ENCODE measurements around the gene U2AF1L4. TPM values are rescaled to one million over a fixed set of nuclear protein-coding genes. Genes with fewer than 3 reads are reported as not detected.

The U2AF1L4 gene
- total RNA-seq, 5 donors from 2014 or later (not counting 1 experiment from before 2014, with no cell fraction given): 40.2 to 74.1 (median 49.3) TPM

DNA sequence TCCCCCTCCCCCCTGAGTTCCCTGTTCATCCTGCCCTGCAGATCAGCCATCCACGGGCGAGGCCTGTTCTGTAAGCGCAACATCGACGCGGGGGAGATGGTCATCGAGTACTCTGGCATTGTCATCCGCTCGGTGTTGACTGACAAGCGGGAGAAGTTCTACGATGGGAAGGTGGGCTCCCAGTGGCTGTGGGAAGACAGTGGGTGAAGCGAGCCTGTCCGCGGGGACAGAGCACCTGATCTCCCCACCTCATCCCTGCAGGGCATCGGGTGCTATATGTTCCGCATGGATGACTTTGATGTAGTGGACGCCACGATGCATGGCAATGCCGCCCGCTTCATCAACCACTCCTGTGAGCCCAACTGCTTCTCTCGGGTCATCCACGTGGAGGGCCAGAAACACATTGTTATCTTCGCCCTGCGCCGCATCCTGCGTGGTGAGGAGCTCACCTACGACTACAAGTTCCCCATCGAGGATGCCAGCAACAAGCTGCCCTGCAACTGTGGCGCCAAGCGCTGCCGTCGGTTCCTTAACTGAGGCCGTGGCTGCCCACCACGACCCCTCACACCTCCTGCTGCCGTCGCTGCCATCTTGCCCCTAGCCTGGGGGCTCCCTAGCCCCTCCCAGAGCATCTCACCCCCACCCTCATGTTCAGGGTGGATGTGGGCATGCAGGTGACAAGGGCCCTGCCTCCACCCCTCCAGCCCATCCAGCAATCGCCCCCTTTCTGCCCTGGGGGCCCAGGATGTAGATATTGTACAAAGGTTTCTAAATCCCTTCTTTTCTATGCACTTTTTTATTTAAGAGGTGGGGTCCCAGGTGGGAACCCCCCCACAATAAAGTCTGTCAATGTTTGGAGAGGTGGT, 7.0 kb downstream of the U2AF1L4 start:
- Histone ChIP-seq H3K36me3 (ENCODE audit: control insufficient read depth in 2 of 2, extremely low read depth in 1 of 2, insufficient read depth in 1 of 2, low read length in 1 of 2) (peaks cover 12 to 55% of the 10 kb centered on the region in 2 donors), H3K27ac (ENCODE audit: low read length) (no peak overlapping the region), H3K9me3 (no peaks in the 10 kb centered on the region), H3K27me3 (replicated peaks in 1 of 2; ENCODE audit: control insufficient read depth in 2 of 2, extremely low read depth in 1 of 2, insufficient read depth in 2 of 2, low read length in 1 of 2) (no peaks in the 10 kb centered on the region), H3K4me1 (ENCODE audit: control insufficient read depth in 1 of 2, extremely low read depth in 1 of 2, insufficient read depth in 2 of 2, low read length in 2 of 2) (peaks cover 7 to 55% of the 10 kb centered on the region in 2 experiments), H3K4me3 (ENCODE audit: control insufficient read depth in 1 of 2, extremely low read depth in 1 of 2, low read length in 1 of 2) (no peak overlapping the region)
- ChIA-PET POLR2A (no interaction called here), CTCF (interaction anchor here in 1 of 2 donors (1.0 kb wide), 1 partner anchor 37 kb away, joined by 5 read pairs; no protein-coding TSS in a partner anchor)
- Mint-ChIP-seq H3K36me3 (peaks cover 27% of the 10 kb centered on the region), H3K27me3 (no peaks in the 10 kb centered on the region), H3K4me1 (peaks cover 44 to 61% (median 57%) of the 10 kb centered on the region in 3 donors), H3K27ac (peak overlapping the region in 1 of 2 donors; percentile 39), H3K4me3 (peak overlapping the region in 2 of 3 donors; percentile 70 to 87), H3K9me3 (no peaks in the 10 kb centered on the region)
- 90% methylated on average over 27 of the region's 37 CpGs for WGBS (ENCODE audit: insufficient coverage)
- ATAC-seq (replicated peaks in 1 of 4) (no peak), DNase-seq (no peak)

DNA sequence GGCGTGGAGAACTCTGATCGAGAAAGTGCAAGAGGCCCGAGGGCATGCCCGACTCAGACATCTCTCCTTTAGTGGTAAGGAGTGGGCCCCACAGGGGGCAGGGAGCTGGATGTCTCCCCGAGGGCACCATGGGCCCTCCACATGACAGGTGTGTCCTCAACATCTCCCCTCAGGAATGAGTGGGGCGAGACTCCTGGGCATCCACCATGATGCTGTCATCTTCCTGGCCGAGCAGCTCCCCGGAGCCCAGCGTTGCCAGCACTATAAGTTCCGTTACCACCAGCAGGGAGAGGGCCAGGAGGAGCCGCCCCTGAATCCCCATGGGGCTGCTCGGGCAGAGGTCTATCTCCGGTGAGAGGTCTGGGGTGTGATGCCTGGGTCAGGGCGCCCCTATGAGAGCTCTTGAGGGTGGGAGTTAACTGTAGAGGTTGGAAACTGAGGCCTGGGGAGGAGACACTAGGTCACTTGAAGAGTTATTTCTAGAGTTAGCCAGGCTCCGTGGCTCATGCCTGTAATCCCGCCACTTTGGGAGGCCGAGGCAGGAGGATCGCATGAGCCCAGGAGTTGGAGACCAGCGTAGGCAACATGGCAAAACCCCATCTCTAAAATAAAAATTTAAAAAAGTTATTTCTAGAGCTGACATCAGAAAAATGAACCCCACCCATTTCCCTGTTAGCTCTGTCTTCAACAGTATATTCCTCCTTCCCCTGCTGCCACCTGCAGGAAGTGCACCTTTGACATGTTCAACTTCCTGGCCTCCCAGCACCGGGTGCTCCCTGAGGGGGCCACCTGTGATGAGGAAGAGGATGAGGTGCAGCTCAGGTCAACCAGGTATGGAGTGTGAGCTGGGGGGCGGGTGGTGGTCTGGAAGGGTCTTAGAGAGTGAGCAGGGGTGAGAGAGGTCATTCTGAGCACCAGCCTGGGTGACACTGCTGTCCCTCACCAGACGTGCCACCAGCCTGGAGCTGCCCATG, 8.0 kb downstream of the U2AF1L4 start:
- Mint-ChIP-seq H3K4me3 (no peak overlapping the region), H3K9me3 (no peaks in the 10 kb centered on the region), H3K4me1 (peaks cover 35 to 52% (median 48%) of the 10 kb centered on the region in 3 donors), H3K27me3 (no peaks in the 10 kb centered on the region), H3K36me3 (peaks cover 23% of the 10 kb centered on the region), H3K27ac (peak overlapping the region; percentile 68 to 78)
- ChIA-PET CTCF (interaction anchor here (0.7 to 1.0 kb wide), 2 partner anchors 36 to 43 kb away, joined by 4 to 5 read pairs; no protein-coding TSS in a partner anchor), POLR2A (no interaction called here)
- 78% methylated on average over 11 of the region's 22 CpGs for WGBS (ENCODE audit: insufficient coverage)
- H3K4me1 ChIP-seq (ENCODE audit: control insufficient read depth in 1 of 2, extremely low read depth in 1 of 2, insufficient read depth in 2 of 2, low read length in 2 of 2): peaks cover 0 to 45% of the 10 kb centered on the region in 2 experiments
- ATAC-seq (replicated peaks in 1 of 4): no peak
- no peak overlapping the region for H3K4me3 ChIP-seq (ENCODE audit: control insufficient read depth in 1 of 2, extremely low read depth in 1 of 2, low read length in 1 of 2)
- H3K36me3 ChIP-seq (ENCODE audit: control insufficient read depth in 2 of 2, extremely low read depth in 1 of 2, insufficient read depth in 1 of 2, low read length in 1 of 2): peaks cover 12 to 64% of the 10 kb centered on the region in 2 donors
- H3K27me3 ChIP-seq (replicated peaks in 1 of 2; ENCODE audit: control insufficient read depth in 2 of 2, extremely low read depth in 1 of 2, insufficient read depth in 2 of 2, low read length in 1 of 2): no peaks in the 10 kb centered on the region
- peak in 5 of 35 experiments; percentile 27 to 52 (median 34) for DNase-seq
- H3K9me3 ChIP-seq: no peaks in the 10 kb centered on the region
- no peak overlapping the region for H3K27ac ChIP-seq (ENCODE audit: low read length)

DNA sequence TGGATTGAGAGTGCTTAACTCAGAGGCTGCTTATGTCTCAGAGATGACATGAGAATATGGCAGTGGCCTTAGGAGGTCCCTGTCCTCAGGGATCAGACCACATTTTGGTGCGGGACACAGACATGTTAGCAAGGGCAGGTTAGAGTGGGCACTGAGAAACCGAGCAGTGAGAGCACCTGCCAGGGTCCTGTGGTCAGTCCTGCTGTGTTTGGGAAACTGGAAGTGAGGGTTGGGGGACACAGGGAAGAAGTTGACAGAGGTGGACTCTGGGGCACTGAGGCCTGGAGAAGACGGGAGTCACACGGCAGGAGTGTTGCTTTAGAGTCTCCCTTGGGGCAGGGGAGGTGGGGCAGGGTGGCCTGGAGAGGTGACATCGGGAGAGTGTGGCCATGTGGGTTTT, 10.3 kb downstream of the U2AF1L4 start:
- H3K27me3 ChIP-seq (replicated peaks in 1 of 2; ENCODE audit: control insufficient read depth in 2 of 2, extremely low read depth in 1 of 2, insufficient read depth in 2 of 2, low read length in 1 of 2): no peaks in the 10 kb centered on the region
- H3K36me3 ChIP-seq (ENCODE audit: control insufficient read depth in 2 of 2, extremely low read depth in 1 of 2, insufficient read depth in 1 of 2, low read length in 1 of 2): peaks cover 23 to 87% of the 10 kb centered on the region in 2 donors
- peak overlapping the region; percentile 19 to 77 for H3K27ac Mint-ChIP-seq
- H3K4me3 ChIP-seq (ENCODE audit: control insufficient read depth in 1 of 2, extremely low read depth in 1 of 2, low read length in 1 of 2): no peak overlapping the region
- DNase-seq (no peak), ATAC-seq (replicated peaks in 1 of 4) (no peak)
- peaks cover 0 to 23% of the 10 kb centered on the region in 2 experiments for H3K4me1 ChIP-seq (ENCODE audit: control insufficient read depth in 1 of 2, extremely low read depth in 1 of 2, insufficient read depth in 2 of 2, low read length in 2 of 2)
- H3K4me1 Mint-ChIP-seq: peaks cover 33 to 53% (median 36%) of the 10 kb centered on the region in 3 donors
- H3K27me3 Mint-ChIP-seq: no peaks in the 10 kb centered on the region
- H3K27ac ChIP-seq (ENCODE audit: low read length): no peak overlapping the region
- H3K9me3 ChIP-seq: no peaks in the 10 kb centered on the region
- H3K4me3 Mint-ChIP-seq: no peak overlapping the region
- no peaks in the 10 kb centered on the region for H3K9me3 Mint-ChIP-seq
- CTCF ChIA-PET: no interaction called here
- H3K36me3 Mint-ChIP-seq: peaks cover 38% of the 10 kb centered on the region
- 93% methylated on average over 4 of the region's 5 CpGs for WGBS (ENCODE audit: insufficient coverage)
- POLR2A ChIA-PET: no interaction called here

DNA sequence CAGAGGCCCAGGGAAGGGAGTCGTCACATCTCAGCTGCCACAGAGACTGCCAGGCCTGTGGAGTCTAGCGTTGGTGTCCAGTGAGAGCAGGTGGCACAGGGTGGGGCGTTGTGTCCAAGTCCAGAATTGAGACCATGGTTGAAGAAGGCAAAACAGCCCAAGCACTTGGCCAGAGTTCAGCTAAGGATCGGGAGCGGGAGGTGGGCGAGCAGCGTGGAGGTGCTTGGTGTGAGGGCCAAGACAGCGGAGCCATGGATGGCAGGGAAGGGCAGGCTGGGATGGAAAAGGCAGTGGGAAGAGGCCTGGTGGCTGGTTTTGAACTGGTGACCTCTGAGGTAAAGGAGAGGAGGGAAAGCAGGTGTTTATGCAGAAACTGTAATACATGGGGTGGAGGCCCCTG, 10.9 kb downstream of the U2AF1L4 start:
- Histone ChIP-seq H3K27ac (ENCODE audit: low read length) (no peak overlapping the region), H3K9me3 (no peaks in the 10 kb centered on the region), H3K4me1 (ENCODE audit: control insufficient read depth in 1 of 2, extremely low read depth in 1 of 2, insufficient read depth in 2 of 2, low read length in 2 of 2) (peaks cover 0 to 17% of the 10 kb centered on the region in 2 experiments), H3K4me3 (ENCODE audit: control insufficient read depth in 1 of 2, extremely low read depth in 1 of 2, low read length in 1 of 2) (no peak overlapping the region), H3K36me3 (ENCODE audit: control insufficient read depth in 2 of 2, extremely low read depth in 1 of 2, insufficient read depth in 1 of 2, low read length in 1 of 2) (peaks cover 23 to 88% of the 10 kb centered on the region in 2 donors), H3K27me3 (replicated peaks in 1 of 2; ENCODE audit: control insufficient read depth in 2 of 2, extremely low read depth in 1 of 2, insufficient read depth in 2 of 2, low read length in 1 of 2) (no peaks in the 10 kb centered on the region)
- Mint-ChIP-seq H3K4me3 (no peak overlapping the region), H3K4me1 (peaks cover 28 to 50% (median 31%) of the 10 kb centered on the region in 3 donors), H3K9me3 (no peaks in the 10 kb centered on the region), H3K27ac (peak overlapping the region; percentile 67 to 77), H3K36me3 (peaks cover 44% of the 10 kb centered on the region), H3K27me3 (no peaks in the 10 kb centered on the region)
- ChIA-PET POLR2A (no interaction called here), CTCF (no interaction called here)
- DNase-seq: no peak
- no peak for ATAC-seq (replicated peaks in 1 of 4)
- WGBS (ENCODE audit: insufficient coverage): 97% methylated on average over 8 of the region's 8 CpGs

DNA sequence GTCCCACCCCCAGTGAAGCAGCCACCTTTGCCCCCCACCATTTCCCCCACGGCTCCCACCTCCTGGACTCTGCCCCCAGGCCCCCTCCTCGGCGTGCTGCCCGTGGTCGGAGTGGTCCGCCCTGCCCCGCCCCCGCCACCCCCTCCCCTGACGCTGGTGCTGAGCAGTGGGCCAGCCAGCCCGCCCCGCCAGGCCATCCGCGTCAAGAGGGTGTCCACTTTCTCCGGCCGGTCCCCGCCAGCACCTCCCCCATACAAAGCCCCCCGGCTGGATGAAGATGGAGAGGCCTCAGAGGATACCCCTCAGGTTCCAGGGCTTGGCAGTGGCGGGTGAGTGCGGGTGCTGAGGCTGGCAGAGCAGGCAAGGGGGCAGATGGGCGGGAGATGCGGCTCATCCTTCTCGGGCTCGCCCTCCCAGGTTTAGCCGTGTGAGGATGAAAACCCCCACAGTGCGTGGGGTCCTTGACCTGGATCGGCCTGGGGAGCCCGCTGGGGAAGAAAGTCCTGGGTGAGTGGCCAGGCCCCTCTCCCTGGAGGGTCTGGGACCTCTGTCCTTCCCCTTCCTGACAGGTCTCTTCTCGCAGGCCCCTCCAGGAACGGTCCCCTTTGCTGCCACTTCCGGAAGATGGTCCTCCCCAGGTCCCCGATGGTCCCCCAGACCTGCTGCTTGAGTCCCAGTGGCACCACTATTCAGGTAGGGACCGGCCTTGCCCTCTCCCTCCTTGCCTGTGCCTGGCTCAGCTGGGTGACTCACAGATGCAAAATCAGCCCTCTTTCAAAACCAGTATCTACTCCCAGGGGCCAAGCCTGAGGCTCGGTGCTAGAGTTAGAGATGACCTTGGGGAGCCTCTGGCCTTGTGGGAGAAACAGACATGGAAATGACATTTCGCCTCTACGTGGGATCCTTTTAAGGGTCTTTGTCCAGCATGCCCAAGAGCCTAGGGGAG, 11.8 kb downstream of the U2AF1L4 start:
- H3K4me3 Mint-ChIP-seq: no peak overlapping the region
- H3K4me3 ChIP-seq (ENCODE audit: control insufficient read depth in 1 of 2, extremely low read depth in 1 of 2, low read length in 1 of 2): no peak overlapping the region
- peaks cover 48% of the 10 kb centered on the region for H3K36me3 Mint-ChIP-seq
- peaks cover 0 to 15% of the 10 kb centered on the region in 2 experiments for H3K4me1 ChIP-seq (ENCODE audit: control insufficient read depth in 1 of 2, extremely low read depth in 1 of 2, insufficient read depth in 2 of 2, low read length in 2 of 2)
- DNase-seq: no peak
- whole genome bisulfite sequencing (ENCODE audit: insufficient coverage): 96% methylated on average over 15 of the region's 35 CpGs
- H3K27ac ChIP-seq (ENCODE audit: low read length): no peak overlapping the region
- ChIA-PET POLR2A (no interaction called here), CTCF (no interaction called here)
- peaks cover 21 to 42% (median 24%) of the 10 kb centered on the region in 3 donors for H3K4me1 Mint-ChIP-seq
- peak overlapping the region in 1 of 2 donors; percentile 67 for H3K27ac Mint-ChIP-seq
- no peaks in the 10 kb centered on the region for H3K27me3 ChIP-seq (replicated peaks in 1 of 2; ENCODE audit: control insufficient read depth in 2 of 2, extremely low read depth in 1 of 2, insufficient read depth in 2 of 2, low read length in 1 of 2)
- H3K9me3 Mint-ChIP-seq: no peaks in the 10 kb centered on the region
- peaks cover 23 to 88% of the 10 kb centered on the region in 2 donors for H3K36me3 ChIP-seq (ENCODE audit: control insufficient read depth in 2 of 2, extremely low read depth in 1 of 2, insufficient read depth in 1 of 2, low read length in 1 of 2)
- no peaks in the 10 kb centered on the region for H3K27me3 Mint-ChIP-seq
- H3K9me3 ChIP-seq: no peaks in the 10 kb centered on the region
- ATAC-seq (replicated peaks in 1 of 4): no peak
